IPS DF 4.7 (cell line): ENCODE results near the gene ARHGEF28.

Experiments
- DNase-seq: peaks from one replicate; pipeline ENCODE4 v3.0.0-alpha.2; 2013; ENCODE audit warnings: low spot score; ENCODE audit errors: extremely low read depth

Gene ARHGEF28

GRCh38 chr5:73816656-73817420 is 190.8 kb downstream of the ARHGEF28 start:
- no peak for DNase-seq

- DNase-seq: no peak
These were observed 192.4 kb downstream of the ARHGEF28 start for GRCh38 chr5:73818357-73818756.

- no peak for DNase-seq
These were observed 194.3 kb downstream of the ARHGEF28 start for GRCh38 chr5:73820326-73820725.

GRCh38 chr5:73821003-73821402 is 195.0 kb downstream of the ARHGEF28 start:
- no peak for DNase-seq

GRCh38 chr5:73822278-73822988 is 196.4 kb downstream of the ARHGEF28 start:
- DNase-seq: no peak

GRCh38 chr5:73822989-73823339 is 197.0 kb downstream of the ARHGEF28 start:
- DNase-seq: no peak

GRCh38 chr5:73823508-73823925 is 197.5 kb downstream of the ARHGEF28 start:
- DNase-seq: no peak

GRCh38 chr5:73825199-73825598 is 199.2 kb downstream of the ARHGEF28 start:
- DNase-seq: no peak

- no peak for DNase-seq
These were observed 199.7 kb downstream of the ARHGEF28 start for GRCh38 chr5:73825736-73826135.

- no peak for DNase-seq
These were observed 200.5 kb downstream of the ARHGEF28 start for GRCh38 chr5:73826301-73827105.

GRCh38 chr5:73827106-73827450 is 201.1 kb downstream of the ARHGEF28 start:
- no peak for DNase-seq

GRCh38 chr5:73828465-73828864 is 202.5 kb downstream of the ARHGEF28 start:
- DNase-seq: no peak

GRCh38 chr5:73830646-73831045 is 204.7 kb downstream of the ARHGEF28 start:
- DNase-seq: no peak

GRCh38 chr5:73831066-73831465 is 205.1 kb downstream of the ARHGEF28 start:
- DNase-seq: no peak

GRCh38 chr5:73834693-73835092 is 208.7 kb downstream of the ARHGEF28 start:
- DNase-seq: no peak

- DNase-seq: no peak
These were observed 209.7 kb downstream of the ARHGEF28 start for GRCh38 chr5:73835726-73836125.

- DNase-seq: no peak
These were observed 210.6 kb downstream of the ARHGEF28 start for GRCh38 chr5:73836607-73837006.

- DNase-seq: no peak
These were observed 212.9 kb downstream of the ARHGEF28 start for GRCh38 chr5:73838901-73839300.

GRCh38 chr5:73841641-73842040 is 215.6 kb downstream of the ARHGEF28 start:
- no peak for DNase-seq

GRCh38 chr5:73844165-73844564 is 218.2 kb downstream of the ARHGEF28 start:
- DNase-seq: no peak

GRCh38 chr5:73851471-73852181 is 225.6 kb downstream of the ARHGEF28 start:
- DNase-seq: no peak

GRCh38 chr5:73853091-73853490 is 227.1 kb downstream of the ARHGEF28 start:
- no peak for DNase-seq
